Embryonic facial prominence (tissue), 1 donor: ENCODE data around the gene OR6S1.
"Not testable (repeated sequence)": the region's sequence is repeated elsewhere in the genome, so short reads cannot be mapped to it uniquely, and the experiment has no call there.

Experiments used
- DNase-seq: peaks from one replicate; pipeline ENCODE4 v3.0.0-alpha.2; 2016; ENCODE audit errors: extremely low spot score

OR6S1 gene

GRCh38 chr14:20631880-20632389 lies 9.6 kb downstream of the OR6S1 start:
- DNase-seq = no peak

DNA sequence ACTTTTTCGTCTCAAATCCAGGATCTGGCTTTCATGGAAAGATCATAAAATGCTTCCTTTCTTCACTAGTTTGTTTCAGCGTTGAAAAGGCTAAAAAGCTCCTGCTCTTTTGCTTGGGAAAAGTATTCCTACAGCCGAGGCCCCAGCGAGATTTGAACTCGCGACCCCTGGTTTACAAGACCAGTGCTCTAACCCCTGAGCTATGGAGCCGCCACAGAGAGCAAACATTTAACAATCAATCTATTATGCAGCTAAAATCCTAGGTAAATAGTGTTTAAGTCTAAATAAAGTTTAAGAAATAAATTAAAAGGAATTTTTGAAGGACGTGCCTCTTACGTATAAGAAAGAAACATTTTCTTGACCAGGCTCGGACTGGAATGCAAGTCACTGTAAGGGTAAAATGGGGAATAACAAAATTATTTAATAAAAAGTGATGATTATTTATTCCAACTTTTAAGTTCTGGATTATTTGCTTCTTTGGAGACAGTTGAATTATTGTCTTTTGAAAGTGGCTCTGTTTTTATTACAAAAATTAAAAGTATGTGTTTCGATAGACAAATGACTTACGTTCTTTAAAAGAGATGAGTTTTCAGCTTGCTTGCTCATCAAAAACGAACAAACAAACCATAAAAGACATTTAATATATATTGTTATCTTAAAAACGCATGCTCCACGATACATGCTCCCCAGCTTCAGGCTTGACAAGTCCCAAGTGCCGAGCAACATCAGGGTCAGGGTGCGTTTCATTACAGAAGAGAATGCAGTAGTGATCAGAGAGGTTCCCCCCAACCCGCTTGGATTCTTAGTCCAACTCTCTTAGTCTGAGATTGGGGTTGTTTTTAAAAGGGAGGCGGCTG lies 10.2 kb downstream of the OR6S1 start:
- no peak for DNase-seq

DNA sequence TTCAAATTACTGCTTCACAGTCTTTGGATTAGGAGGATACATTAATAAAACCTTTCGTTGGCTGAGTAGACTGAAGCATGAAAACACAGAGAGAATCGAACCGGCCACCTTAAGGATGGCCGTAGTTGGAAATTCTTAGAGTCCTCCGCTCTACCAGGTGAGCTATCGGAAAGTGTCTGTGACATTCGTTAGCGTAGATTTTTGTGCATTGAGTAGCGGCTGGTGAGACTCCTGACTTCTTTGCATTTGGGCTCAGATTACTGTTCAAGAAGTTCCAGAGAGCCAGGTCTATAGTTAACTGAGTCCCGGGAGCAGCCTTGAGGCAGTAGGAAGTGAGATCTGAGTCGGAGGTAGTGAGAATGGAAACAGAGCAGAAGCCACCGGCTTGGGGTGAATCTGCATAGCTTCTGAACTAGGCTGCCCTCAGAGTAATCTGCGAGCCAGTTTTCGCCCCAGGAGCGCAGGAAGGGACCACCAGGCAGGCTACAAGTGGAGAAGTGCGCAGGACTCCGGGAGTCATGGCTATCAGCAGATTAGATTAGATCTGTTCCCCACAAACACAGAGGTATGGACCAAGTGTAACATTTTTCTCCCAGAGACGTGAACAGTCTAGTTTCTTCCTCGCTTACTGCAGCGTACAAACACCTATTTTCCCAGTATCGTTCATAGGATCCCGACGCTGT lies 11.0 kb downstream of the OR6S1 start:
- DNase-seq = no peak

DNA sequence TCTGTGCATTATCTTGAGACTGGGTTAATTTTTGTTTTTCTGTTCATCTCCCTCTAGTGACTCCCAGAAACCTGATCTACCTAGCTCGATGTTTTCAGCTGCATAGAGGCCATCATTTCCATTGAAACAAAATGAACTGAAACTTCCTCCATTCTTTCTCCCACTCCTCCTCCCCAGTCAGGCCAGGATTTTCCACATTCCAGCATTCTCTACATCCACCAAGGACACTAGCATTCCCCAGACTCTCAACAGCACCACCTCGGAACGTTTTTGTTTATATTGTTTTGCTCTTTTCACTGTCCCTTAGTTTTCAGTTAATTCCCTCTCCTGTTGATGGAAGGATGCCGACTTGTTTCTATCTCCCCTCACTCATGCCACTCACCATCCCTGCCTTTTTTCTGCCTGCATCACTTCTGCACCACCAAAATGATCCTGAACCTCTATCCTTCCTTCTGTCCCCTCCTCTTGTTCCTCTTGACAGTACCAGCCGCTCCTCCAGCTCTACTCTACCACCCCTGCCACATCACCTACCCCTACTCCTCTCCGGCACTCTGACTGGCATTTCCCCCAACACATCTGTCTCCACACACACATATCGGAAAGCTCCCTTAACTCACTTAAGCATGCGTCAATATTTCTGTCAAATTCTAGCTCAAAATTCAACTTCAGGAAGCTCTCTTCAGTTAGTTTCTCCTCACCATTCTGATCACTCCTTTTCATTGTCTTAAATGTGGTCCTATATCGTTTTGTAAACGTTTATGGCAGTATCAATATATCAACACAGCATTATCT lies 13.2 kb downstream of the OR6S1 start:
- DNase-seq = no peak

DNA sequence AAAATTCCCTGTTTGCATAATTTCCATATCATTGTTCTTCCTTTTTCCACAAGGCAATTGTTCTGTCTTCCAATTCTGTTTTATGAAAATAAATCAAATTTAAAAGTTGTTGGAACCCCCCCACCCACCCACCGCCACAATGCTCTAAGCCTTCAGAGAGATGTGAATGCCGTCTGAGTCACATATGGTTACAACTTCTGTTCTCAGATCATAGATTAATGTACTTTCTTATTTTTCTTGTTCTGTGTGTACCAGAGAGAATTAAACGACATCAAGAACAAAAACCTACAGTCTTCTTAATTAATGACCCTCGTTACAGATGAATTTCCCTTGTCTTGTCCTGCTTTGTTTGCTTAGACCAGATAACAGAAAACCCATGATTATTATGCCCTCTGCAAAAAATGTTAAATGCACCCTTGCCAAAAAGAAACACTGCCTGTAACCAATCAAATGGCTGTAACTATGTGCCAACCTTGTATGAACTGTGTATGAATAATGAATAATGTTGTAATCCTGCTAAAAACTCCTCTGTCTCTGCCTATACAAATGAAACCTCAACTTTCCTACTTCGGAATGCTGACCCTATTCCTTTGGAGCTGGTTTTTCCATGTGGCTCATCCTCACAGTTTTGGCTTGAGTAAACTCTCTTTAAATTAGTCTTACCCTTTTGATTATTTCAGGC lies 14.0 kb downstream of the OR6S1 start:
- DNase-seq = no peak

DNA sequence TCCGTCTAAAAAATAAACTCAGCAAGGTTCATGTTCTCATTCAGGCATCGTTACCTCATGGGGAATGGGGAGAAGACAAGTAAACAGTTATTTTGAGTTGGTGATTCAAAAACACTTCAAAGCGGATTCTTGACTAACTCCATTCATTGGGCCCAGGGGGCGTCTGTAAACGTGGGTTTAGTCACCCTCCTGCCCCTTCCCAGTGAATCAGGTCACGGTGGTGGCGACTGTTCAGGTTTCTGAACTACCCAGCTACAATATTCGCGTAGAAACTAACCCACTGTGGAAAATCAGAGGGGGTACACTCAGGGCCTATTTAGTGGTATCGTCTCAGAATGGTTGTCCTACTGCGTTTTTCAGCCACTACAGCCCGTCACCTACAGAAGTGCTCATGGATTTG lies 15.2 kb downstream of the OR6S1 start:
- DNase-seq = no peak

DNA sequence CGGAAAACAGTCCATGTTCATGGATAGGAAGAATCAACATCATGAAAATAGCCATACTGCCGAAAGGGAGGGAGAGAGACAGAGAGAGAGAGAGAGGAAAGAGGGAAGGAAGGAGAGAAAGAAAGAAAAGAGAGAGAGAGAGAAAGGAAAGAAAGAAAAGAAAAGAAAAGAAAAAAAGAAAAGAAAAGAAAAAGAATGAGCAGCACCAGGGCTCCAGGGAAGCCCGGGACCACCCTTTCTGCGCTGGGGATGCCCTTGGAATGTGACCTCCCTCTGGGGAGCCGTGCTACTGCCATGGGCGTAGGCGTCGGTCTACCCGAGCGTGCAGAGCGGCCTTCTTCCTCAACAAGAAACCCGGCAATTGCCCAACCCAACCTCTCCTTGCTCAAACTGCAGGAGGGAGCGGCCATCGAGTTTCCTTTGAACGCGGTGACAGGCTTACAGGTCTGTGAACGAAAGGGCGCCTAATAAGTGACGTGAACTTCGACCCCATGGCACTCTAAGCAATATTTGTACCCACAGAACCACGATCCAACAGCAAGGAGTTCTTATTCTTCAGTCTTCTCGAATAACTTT lies 16.9 kb downstream of the OR6S1 start:
- DNase-seq = no peak

GRCh38 chr14:20623798-20624197 lies 17.7 kb downstream of the OR6S1 start:
- DNase-seq = no peak

DNA sequence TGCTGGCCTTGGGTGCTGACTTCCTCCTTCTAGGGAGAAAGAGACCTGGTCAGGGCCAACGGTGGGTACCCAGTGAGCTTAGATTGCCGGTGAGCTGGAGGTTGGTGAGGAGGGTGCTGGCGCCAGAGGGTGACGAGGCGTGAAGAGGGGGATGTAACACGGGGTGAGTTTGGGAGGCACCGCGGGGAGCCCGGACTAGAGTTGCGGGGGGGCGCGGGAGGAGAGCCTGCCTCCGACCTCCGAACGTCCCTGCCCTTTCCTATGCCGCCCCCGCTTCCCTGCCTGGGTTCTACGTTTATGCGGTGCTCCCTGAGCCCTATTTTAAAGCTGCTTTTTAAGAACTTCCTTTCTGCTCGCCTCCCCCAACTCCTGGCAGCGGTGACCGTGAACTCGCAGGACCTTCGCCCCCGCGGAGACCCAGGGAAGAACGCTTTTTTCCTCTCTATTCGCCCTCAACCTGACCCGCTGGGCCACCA lies 18.6 kb downstream of the OR6S1 start:
- no peak for DNase-seq

DNA sequence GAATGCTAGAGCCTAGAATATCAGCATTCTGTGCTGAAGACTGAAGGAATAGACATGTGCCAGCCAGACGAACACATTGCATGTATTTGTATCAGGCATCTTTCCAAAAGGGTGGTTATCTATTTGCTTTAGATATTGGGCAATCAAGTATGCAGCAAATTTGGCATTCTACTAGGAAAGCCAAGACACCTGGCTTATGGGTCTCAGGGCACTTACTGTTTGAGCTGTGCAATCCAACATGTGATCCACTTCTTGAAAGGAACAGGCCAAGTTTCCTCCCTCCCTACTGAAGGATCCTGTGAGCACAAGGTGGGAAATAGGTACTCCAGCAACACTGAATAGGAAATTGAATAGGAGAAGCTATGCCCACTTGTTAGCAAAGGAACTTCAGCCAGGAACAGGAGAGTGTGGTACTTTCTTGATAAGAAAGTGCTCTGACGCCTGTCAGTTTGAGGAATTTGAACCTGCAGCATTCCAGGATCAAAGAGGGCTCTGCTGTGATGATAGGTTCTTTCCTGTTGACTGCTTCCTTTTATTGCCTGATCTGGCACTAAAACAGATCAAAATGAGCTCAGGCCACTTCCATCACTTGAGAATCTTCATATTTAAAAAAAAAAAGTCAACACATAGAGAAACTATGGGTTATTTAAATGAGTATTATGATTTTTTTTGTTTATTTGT lies 20.6 kb downstream of the OR6S1 start:
- no peak for DNase-seq

GRCh38 chr14:20619688-20620087 lies 21.8 kb downstream of the OR6S1 start:
- DNase-seq = not testable (repeated sequence)

- no peak for DNase-seq
These were observed 23.2 kb downstream of the OR6S1 start for GRCh38 chr14:20618271-20618749.

- DNase-seq = no peak
These were observed 24.1 kb downstream of the OR6S1 start for GRCh38 chr14:20617138-20618003.

- DNase-seq = no peak
These were observed 25.5 kb downstream of the OR6S1 start for GRCh38 chr14:20615996-20616395.

- DNase-seq = no peak
These were observed 27.3 kb downstream of the OR6S1 start for GRCh38 chr14:20614038-20614840.

- DNase-seq = peak; percentile 92
These were observed 28.1 kb downstream of the OR6S1 start for GRCh38 chr14:20613094-20614037.

DNA sequence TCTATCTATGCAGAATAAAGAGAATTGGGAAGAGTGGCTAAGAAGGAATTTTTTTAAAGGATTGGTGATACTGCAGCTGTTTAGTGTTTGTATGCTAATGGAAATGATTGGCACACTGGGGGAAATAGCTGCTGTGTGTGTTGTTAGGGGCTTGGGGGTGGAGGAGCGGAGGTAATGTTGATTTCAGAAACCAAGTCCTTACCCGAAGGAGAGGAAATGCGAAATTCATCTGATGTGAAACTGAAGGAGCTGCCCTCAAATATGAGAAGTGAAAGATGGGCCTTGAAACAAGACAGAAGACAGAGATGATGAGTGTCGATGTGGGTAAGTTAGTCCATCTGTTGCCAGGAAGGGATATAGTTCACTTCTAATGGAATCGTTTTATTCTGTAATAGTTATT lies 29.1 kb downstream of the OR6S1 start:
- no peak for DNase-seq
